Panc1 (cell line): Measurements from ENCODE around the gene KCNN3. TPM values are rescaled to one million over a fixed set of nuclear protein-coding genes. Genes with fewer than 3 reads are reported as not detected.

ENCODE experiments used
- ATAC-seq: fragments of 200-7000 bp; cut with Tn5 transposase; 2 replicates; pipeline ENCODE4 v1.9.1; 2020; ENCODE audit warnings: mild to moderate bottlenecking, moderate library complexity
- BruUV-seq: library from RNA; stranded (reverse); fragments of 400-500 nt; replicated peaks from 2 replicates; lab custom pipeline; 2021; lab: Mats Ljungman, UMichigan
- CTCF ChIA-PET: fragments of 300-600 bp; sonication (Branson Sonifier 250); formaldehyde crosslinking; loops from one replicate; lab custom pipeline; 2022; ENCODE audit warnings: antibody characterized with exemption; lab: Charles Lee
- POLR2A ChIA-PET: fragments of 300-600 bp; sonication (Branson Sonifier 250); formaldehyde crosslinking; loops from one replicate; lab custom pipeline; 2022; ENCODE audit warnings: antibody characterized with exemption; lab: Charles Lee
- DNase-seq: peaks from one replicate; pipeline ENCODE4 v3.0.0-alpha.2; 2010; ENCODE audit warnings: low read depth, low spot score
- H3K27ac ChIP-seq: 2 replicates; pipeline ENCODE4 v1.5.1; 2011; ENCODE audit warnings: mild to moderate bottlenecking, low read length, inconsistent platforms
- H3K27me3 ChIP-seq: fragments of 200-500 bp; sonication (Bioruptor generic); 2 replicates; pipeline ENCODE4 v1.6.0; 2014; ENCODE audit warnings: low read length, inconsistent platforms; ENCODE audit not compliant: control insufficient read depth, insufficient read depth
- H3K36me3 ChIP-seq: fragments of 200-500 bp; sonication (Bioruptor generic); 2 replicates; pipeline ENCODE4 v1.5.1; 2014; ENCODE audit warnings: inconsistent platforms, mild to moderate bottlenecking, low read length, moderate library complexity; ENCODE audit not compliant: control insufficient read depth, insufficient read depth
- H3K4me1 ChIP-seq: 2 replicates; pipeline ENCODE4 v1.5.1; 2011; ENCODE audit warnings: inconsistent platforms, mild to moderate bottlenecking, low read length, moderate library complexity; ENCODE audit not compliant: control insufficient read depth, insufficient read depth
- H3K4me3 ChIP-seq, 2 experiments: 2 replicates each; pipeline ENCODE4 v1.5.1; 2011 to 2012; ENCODE audit warnings: low read depth in 2 of 2, low read length in 2 of 2, mild to moderate bottlenecking in 2 of 2, inconsistent platforms in 1 of 2, moderate library complexity in 1 of 2
- H3K9me3 ChIP-seq: fragments of 200-500 bp; sonication (Bioruptor generic); 2 replicates; pipeline ENCODE4 v1.5.1; 2014; ENCODE audit warnings: low read depth, mild to moderate bottlenecking, inconsistent platforms, low read length, moderate library complexity; ENCODE audit not compliant: control insufficient read depth, insufficient read depth
- POLR2AphosphoS5 ChIP-seq: IDR thresholded peaks from 2 replicates; pipeline ENCODE4 v1.6.1; 2012; ENCODE audit warnings: mild to moderate bottlenecking, low read depth, low read length, moderate library complexity
- REST ChIP-seq, 2 experiments: IDR thresholded peaks; 2 replicates each; pipeline ENCODE4 v1.6.1; 2011 to 2012; ENCODE audit warnings: low read depth in 2 of 2, control low read depth in 1 of 2, low read length in 1 of 2, mild to moderate bottlenecking in 1 of 2, moderate library complexity in 1 of 2; ENCODE audit not compliant: insufficient read depth in 1 of 2
- SIN3A ChIP-seq: IDR thresholded peaks from 2 replicates; pipeline ENCODE4 v1.6.1; 2012; ENCODE audit warnings: low read depth, mild to moderate bottlenecking, low read length, moderate library complexity, borderline replicate concordance; ENCODE audit not compliant: insufficient read depth
- TCF7L2 ChIP-seq: IDR thresholded peaks from 2 replicates; pipeline ENCODE4 v1.6.1; 2011; ENCODE audit warnings: mild to moderate bottlenecking, low read depth, low read length, inconsistent platforms
- in situ Hi-C: cut with HindIII; loops from 2 replicates; pipeline ENCODE4 v1.10.0; 2016; ENCODE audit warnings: low sequenced_read_pairs, low pct_unique_long_range_greater_than_20kb
- intact Hi-C: fragments of 100-400 bp; cut with micrococcal nuclease; formaldehyde crosslinking; loops from one replicate; pipeline ENCODE4 v1.10.0; 2022; ENCODE audit not compliant: unreplicated experiment
- total RNA-seq: library from RNA; stranded (reverse); gene quantifications from one replicate; pipeline ENCODE4 v1.2.1, GENCODE V29; 2021; ENCODE audit not compliant: unreplicated experiment
- TF ChIP-seq, protein P1 (sequence below): fragments of 450-650 bp; IDR thresholded peaks from 2 replicates; pipeline ENCODE4 v1.5.1; 2017; ENCODE audit warnings: mild to moderate bottlenecking

The KCNN3 gene
- total RNA-seq, 1 experiment from 2014 or later = 0.05 TPM

DNA sequence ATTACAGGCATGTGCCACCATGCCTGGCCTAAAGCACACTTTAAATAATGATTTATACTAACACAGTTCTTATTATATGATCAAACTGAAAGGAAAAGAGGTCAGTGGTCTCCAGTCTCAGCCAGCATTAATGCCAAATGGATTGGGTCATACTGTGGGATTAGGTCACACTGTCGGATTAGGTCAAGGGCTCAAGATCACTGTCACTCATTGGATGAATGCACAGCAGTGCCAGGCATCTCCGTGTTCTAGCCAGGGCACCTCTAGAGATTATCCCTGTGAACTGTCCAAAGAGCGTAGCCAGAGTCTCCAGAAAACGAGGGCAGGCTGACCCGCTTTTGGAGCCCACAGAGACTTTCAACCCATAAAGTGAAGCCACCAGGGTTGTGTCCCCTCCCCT lies 70.9 kb downstream of the KCNN3 start:
- in situ Hi-C loops = no loop called here
- ChIA-PET CTCF (no interaction called here), POLR2A (no interaction called here)
- peaks cover 7% of the 10 kb centered on the region for H3K27me3 ChIP-seq
- H3K36me3 ChIP-seq = no peaks in the 10 kb centered on the region
- no peak for ATAC-seq
- TF ChIP-seq TCF7L2 = no peak
- TF ChIP-seq, protein P1, sequence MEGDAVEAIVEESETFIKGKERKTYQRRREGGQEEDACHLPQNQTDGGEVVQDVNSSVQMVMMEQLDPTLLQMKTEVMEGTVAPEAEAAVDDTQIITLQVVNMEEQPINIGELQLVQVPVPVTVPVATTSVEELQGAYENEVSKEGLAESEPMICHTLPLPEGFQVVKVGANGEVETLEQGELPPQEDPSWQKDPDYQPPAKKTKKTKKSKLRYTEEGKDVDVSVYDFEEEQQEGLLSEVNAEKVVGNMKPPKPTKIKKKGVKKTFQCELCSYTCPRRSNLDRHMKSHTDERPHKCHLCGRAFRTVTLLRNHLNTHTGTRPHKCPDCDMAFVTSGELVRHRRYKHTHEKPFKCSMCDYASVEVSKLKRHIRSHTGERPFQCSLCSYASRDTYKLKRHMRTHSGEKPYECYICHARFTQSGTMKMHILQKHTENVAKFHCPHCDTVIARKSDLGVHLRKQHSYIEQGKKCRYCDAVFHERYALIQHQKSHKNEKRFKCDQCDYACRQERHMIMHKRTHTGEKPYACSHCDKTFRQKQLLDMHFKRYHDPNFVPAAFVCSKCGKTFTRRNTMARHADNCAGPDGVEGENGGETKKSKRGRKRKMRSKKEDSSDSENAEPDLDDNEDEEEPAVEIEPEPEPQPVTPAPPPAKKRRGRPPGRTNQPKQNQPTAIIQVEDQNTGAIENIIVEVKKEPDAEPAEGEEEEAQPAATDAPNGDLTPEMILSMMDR = no peak
- TF ChIP-seq REST (IDR thresholded peaks at IDR 0.05; ENCODE audit: insufficient read depth in 1 of 2, low read depth in 2 of 2, low read length in 1 of 2) = no peak
- TF ChIP-seq SIN3A = no peak
- no peak for TF ChIP-seq POLR2AphosphoS5
- no peak overlapping the region for H3K4me3 ChIP-seq
- no TSS peak for BruUV-seq
- H3K4me1 ChIP-seq = no peaks in the 10 kb centered on the region; the same call in 1 of the 2 replicates
- no peak for DNase-seq
- no peaks in the 10 kb centered on the region for H3K9me3 ChIP-seq
- intact Hi-C loops = no loop called here
- no peak overlapping the region for H3K27ac ChIP-seq

DNA sequence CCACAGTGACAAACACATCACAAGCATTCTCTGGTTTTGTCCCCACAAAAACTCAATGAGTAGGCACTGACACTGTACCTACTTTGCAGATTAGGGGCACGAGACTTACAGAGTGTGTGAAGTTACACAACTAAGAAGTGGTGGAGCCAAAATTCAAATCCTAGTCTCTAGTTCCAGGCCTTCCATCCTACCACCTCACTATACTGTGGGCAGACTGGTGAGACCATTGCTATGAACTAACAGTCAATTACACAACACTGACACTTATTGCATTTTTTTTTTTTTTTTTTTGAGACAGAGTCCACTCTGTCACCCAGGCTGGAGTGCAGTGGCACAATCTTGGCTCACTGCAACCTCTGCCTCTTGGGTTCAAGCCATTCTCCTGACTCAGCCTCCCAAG lies 71.4 kb downstream of the KCNN3 start:
- no peaks in the 10 kb centered on the region for H3K9me3 ChIP-seq
- intact Hi-C loops (no loop called here), in situ Hi-C loops (no loop called here)
- H3K27me3 ChIP-seq = peaks cover 6% of the 10 kb centered on the region
- no peak for DNase-seq
- no peak overlapping the region for H3K27ac ChIP-seq
- H3K36me3 ChIP-seq = no peaks in the 10 kb centered on the region
- H3K4me1 ChIP-seq = no peaks in the 10 kb centered on the region
- no peak for ATAC-seq
- no peak overlapping the region for H3K4me3 ChIP-seq
- POLR2A ChIA-PET = no interaction called here
- no TSS peak for BruUV-seq
- CTCF ChIA-PET = no interaction called here
- TF ChIP-seq, protein P1 = no peak
- no peak for TF ChIP-seq POLR2AphosphoS5
